SK-N-MC (cell line): Measurements from ENCODE around the gene PNKD.

Experiments used
- EZH2 ChIP-seq: fragments of 200-600 bp; sonication (generic); IDR thresholded peaks from one replicate; pipeline ENCODE4 v1.6.1; 2017; ENCODE audit warnings: antibody characterized with exemption
- POLR2AphosphoS5 ChIP-seq: IDR thresholded peaks from 2 replicates; pipeline ENCODE4 v1.6.1; 2012; ENCODE audit warnings: mild to moderate bottlenecking, low read depth, low read length, borderline replicate concordance

GRCh38 chr2:218392459-218392858 is 122.1 kb downstream of the PNKD start:
- TF ChIP-seq POLR2AphosphoS5 = no peak
- TF ChIP-seq EZH2 = no peak
